ENCODE data around the gene UGGT1.

The UGGT1 gene

DNA sequence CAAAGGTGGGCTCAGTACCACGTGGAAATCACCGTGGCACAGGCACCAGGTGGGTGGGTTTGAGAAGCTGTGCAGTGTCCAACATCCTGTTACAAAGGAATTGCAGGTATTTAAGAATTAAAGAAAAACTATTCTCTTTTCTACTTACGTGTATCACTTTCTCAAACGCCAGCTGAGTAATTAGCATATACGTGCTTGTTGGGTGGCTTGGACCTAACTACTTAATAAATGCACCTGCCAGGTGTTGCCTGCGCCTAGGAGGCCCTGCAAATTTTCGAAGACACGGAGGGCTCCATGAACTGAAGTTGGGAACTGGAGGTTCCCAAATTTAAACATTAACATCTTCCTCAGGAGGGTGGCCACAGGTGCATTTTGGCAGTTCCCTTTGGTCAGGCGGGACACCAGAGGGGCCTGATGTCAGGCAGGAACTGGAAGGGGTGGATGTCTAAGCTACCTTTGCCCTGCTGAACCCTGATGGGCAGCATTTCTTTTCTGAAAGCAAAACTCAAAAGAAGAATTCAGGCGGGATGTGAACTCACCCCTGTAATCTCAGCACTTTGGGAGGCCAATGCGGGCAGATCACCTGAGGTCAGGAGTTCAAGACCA lies 142.9 kb downstream of the UGGT1 start:
- ChIA-PET CTCF (interaction anchor here (0.7 to 2.3 kb wide), 22 partner anchors 9 to 493 kb away, joined by 3 to 12 read pairs (median 4); no protein-coding TSS in a partner anchor), POLR2A (no interaction called here)
- TF ChIP-seq CTCF (IDR thresholded peaks at IDR 0.05; ENCODE audit: insufficient read depth, low read length, missing control alignments) = no peak
- H3K4me3 ChIP-seq (ENCODE audit: low read depth, low read length) = peak overlapping the region; percentile 69
- DNase-seq (ENCODE audit: low read depth, low spot score) = no peak

DNA sequence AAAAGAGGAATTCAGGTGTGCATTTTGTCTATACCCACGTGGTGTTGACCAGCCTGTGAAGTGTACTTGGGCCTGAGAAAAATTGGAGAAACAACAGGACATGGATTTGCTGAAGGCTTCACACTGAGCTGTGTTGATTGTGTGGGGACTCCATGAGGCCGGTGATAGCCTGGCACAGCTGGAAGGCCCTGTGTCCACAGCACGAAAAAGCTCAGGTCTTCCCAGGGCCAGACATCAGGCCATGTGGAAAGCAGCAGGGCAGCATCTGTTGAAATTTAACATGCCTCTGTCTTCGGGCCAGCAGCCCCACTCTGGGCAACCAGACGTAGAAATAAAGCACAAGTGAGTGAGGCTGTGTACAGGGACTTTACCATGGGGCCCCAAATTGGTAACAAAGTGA lies 143.6 kb downstream of the UGGT1 start:
- ChIA-PET CTCF (interaction anchor here (0.7 to 2.3 kb wide), 15 partner anchors 8 to 493 kb away, joined by 3 to 12 read pairs (median 4); no protein-coding TSS in a partner anchor), POLR2A (interaction anchor here (0.7 kb wide), 1 partner anchor 27 kb away, joined by 5 read pairs; no protein-coding TSS in a partner anchor)
- DNase-seq (ENCODE audit: low read depth, low spot score) = no peak
- no peak for TF ChIP-seq CTCF (IDR thresholded peaks at IDR 0.05; ENCODE audit: insufficient read depth, low read length, missing control alignments)
- H3K4me3 ChIP-seq (ENCODE audit: low read depth, low read length) = no peak overlapping the region

DNA sequence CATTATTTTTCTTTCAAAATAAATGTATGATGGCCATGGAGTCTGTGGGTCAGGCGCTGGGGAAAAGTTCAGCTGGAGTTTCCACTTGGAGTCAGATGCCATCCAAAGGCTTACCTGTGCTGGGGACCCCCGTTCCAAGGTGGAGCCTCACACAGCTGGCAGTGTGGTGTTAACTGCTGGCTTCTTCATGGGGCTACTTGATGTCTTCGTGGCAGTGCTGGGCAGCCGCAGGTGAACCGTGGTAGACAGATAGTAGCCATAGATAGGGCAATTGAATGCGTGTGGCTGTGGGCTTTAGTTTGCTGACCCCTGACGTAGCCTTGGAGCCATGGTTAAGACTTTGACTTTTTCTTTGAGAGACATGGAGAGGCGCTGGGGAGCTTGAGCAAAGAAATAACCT lies 144.6 kb downstream of the UGGT1 start:
- POLR2A ChIA-PET = no interaction called here
- DNase-seq (ENCODE audit: low read depth, low spot score) = no peak
- no peak overlapping the region for H3K4me3 ChIP-seq (ENCODE audit: low read depth, low read length)
- TF ChIP-seq CTCF (IDR thresholded peaks at IDR 0.05; ENCODE audit: insufficient read depth, low read length, missing control alignments) = no peak
- CTCF ChIA-PET = no interaction called here

GRCh38 chr2:128236491-128237035 lies 145.6 kb downstream of the UGGT1 start:
- POLR2A ChIA-PET = interaction anchor here (1.4 kb wide), 1 partner anchor 64 kb away, joined by 3 read pairs; no protein-coding TSS in a partner anchor
- CTCF ChIA-PET = no interaction called here
- H3K4me3 ChIP-seq (ENCODE audit: low read depth, low read length) = peak overlapping the region; percentile 8; the same call in 1 of the 2 replicates
- no peak for TF ChIP-seq CTCF (IDR thresholded peaks at IDR 0.05; ENCODE audit: insufficient read depth, low read length, missing control alignments)
- peak; percentile 67 for DNase-seq (ENCODE audit: low read depth, low spot score)

DNA sequence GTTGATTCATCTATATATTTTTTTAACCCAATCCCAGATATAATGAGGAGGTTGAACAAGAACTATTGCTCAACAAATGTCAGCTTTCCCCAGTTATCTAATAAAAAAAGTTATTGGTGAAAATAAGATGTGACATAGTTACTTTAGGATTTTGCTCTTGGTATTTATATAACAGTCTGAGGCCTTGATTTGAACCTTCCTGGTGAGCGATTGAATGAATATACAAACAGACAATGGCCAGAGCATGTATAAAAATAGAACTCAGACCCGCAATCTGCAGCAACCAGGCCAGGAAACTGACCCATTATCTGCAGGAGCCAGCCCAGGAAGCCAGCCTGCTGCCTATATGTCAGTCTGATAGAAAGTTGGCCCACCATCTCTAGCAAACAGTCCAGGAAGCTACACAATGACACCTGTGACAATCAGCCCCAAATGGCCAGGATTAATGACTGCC lies 146.1 kb downstream of the UGGT1 start:
- ChIA-PET CTCF (no interaction called here), POLR2A (interaction anchor here (1.4 kb wide), 1 partner anchor 64 kb away, joined by 3 read pairs; no protein-coding TSS in a partner anchor)
- H3K4me3 ChIP-seq (ENCODE audit: low read depth, low read length) = no peak overlapping the region
- TF ChIP-seq CTCF (IDR thresholded peaks at IDR 0.05; ENCODE audit: insufficient read depth, low read length, missing control alignments) = no peak
- DNase-seq (ENCODE audit: low read depth, low spot score) = peak; percentile 40

DNA sequence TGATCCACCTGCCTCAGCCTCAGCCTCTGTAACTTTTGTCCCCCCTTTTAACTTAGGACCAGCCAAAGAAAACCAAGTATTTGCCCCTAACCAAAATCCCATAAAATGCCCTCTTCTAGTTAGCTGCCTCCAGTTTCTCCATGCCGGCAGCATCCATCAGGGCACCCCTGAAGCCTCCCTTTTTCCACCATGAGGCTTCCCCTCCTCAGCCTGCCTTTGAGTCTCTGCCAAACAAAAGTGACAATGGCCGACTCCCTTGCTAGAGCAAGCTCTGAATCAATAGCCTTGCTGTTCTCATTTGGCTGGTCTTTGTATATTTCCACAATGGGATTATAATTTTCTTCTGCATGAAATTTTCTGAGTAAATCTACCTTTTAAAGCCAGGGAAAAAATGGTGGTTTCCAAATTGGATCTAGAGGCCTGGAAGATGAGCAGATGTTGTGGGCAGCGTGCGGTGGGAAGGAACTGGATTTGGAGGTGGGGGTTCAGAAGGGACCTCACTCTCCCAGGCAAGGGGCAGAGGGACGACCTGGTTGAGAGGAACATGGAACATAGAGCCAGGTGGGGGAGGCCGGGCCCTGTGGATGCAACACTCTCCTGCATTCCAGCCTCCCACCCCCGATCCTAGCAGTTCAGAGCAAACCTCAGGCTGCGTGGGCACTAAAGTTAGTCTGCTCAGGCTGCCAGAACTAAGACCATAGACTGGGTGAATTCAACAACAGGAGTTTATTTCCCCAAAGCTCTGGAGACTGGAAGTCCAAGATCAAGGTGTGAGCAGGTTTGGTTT lies 147.1 kb downstream of the UGGT1 start:
- DNase-seq (ENCODE audit: low read depth, low spot score) = no peak
- TF ChIP-seq CTCF (IDR thresholded peaks at IDR 0.05; ENCODE audit: insufficient read depth, low read length, missing control alignments) = no peak
- CTCF ChIA-PET = interaction anchor here (1.3 kb wide), 1 partner anchor 21 kb away, joined by 3 read pairs; no protein-coding TSS in a partner anchor
- H3K4me3 ChIP-seq (ENCODE audit: low read depth, low read length) = no peak overlapping the region
- POLR2A ChIA-PET = no interaction called here

Measured in AG04449 (cell line).